GM12878 (cell line): ENCODE results near the gene EMP2. TPM values are rescaled to one million over a fixed set of nuclear protein-coding genes. Genes with fewer than 3 reads are reported as not detected.

Source experiments
- ATAC-seq: fragments of 200-7000 bp; cut with Tn5 transposase; 3 replicates; pipeline ENCODE4 v1.9.1; 2020; ENCODE audit warnings: mild to moderate bottlenecking, moderate library complexity
- BruUV-seq: library from RNA; stranded (reverse); fragments of 400-500 nt; replicated peaks from 2 replicates; lab custom pipeline; 2021; lab: Mats Ljungman, UMichigan
- CTCF ChIA-PET: fragments of 300-600 bp; sonication (Branson Sonifier 250); formaldehyde crosslinking; extraction: SDS; loops from one replicate; lab custom pipeline; 2021; ENCODE audit warnings: inconsistent platforms; lab: Yijun Ruan, JAX
- POLR2A ChIA-PET: fragments of 350-600 bp; formaldehyde crosslinking; extraction: SDS; loops from one replicate; lab custom pipeline; 2021; ENCODE audit warnings: inconsistent platforms; lab: Charles Lee
- RAD21 ChIA-PET: fragments of 300-600 bp; sonication (Branson Sonifier 250); formaldehyde crosslinking; loops from one replicate; lab custom pipeline; 2023; ENCODE audit warnings: antibody characterized with exemption; ENCODE audit not compliant: unreplicated experiment; lab: Charles Lee
- SMC1A ChIA-PET: fragments of 300-600 bp; sonication (Branson Sonifier 250); formaldehyde crosslinking; loops from one replicate; lab custom pipeline; 2023; ENCODE audit not compliant: unreplicated experiment, uncharacterized antibody; lab: Charles Lee
- DNase-seq: peaks from one replicate; pipeline ENCODE4 v3.0.0-alpha.2; 2011; ENCODE audit warnings: low read depth, low spot score
- FAIRE-seq: peaks from 3 replicates; lab custom pipeline; 2011; peaks lifted over from hg19 to GRCh38; lab: Jason Lieb, UNC
- H2AFZ ChIP-seq: 2 replicates; pipeline ENCODE4 v1.6.0; 2011; ENCODE audit warnings: low read depth, low read length, control low read depth; ENCODE audit not compliant: control insufficient read depth
- H3K27ac ChIP-seq: 2 replicates; pipeline ENCODE4 v1.5.1; 2011; ENCODE audit warnings: control low read depth; ENCODE audit not compliant: control insufficient read depth, insufficient read depth
- H3K27me3 ChIP-seq, 2 experiments: replicated peaks in 1 of 2; 2 replicates each; pipeline versions ENCODE4 v1.6.0 to v1.6.1; 2011; ENCODE audit warnings: low read length in 1 of 2; ENCODE audit not compliant: control insufficient read depth in 2 of 2, insufficient read depth in 2 of 2
- H3K36me3 ChIP-seq, 2 experiments: 2 replicates each; pipeline ENCODE4 v1.5.1; 2011; ENCODE audit warnings: low read length in 1 of 2; ENCODE audit not compliant: control insufficient read depth in 2 of 2, insufficient read depth in 2 of 2
- H3K4me1 ChIP-seq: 2 replicates; pipeline ENCODE4 v1.6.1; 2011; ENCODE audit warnings: mild to moderate bottlenecking, low read length, moderate library complexity, mixed read lengths; ENCODE audit not compliant: control insufficient read depth, insufficient read depth
- H3K4me2 ChIP-seq: 2 replicates; pipeline ENCODE4 v1.6.0; 2011; ENCODE audit warnings: control low read depth; ENCODE audit not compliant: control insufficient read depth, insufficient read depth
- H3K4me3 ChIP-seq: fragments of 200-600 bp; sonication (generic); 2 replicates; pipeline ENCODE4 v1.5.1; 2016
- H3K79me2 ChIP-seq: 2 replicates; pipeline ENCODE4 v1.6.0; 2011; ENCODE audit warnings: low read length; ENCODE audit not compliant: control insufficient read depth, insufficient read depth
- H3K9ac ChIP-seq: 2 replicates; pipeline ENCODE4 v1.8.0; 2011; ENCODE audit warnings: low read length, control low read depth, mixed read lengths; ENCODE audit not compliant: control insufficient read depth, insufficient read depth
- H3K9me3 ChIP-seq: replicated peaks from 3 replicates; pipeline ENCODE4 v1.5.1; 2011; ENCODE audit warnings: mild to moderate bottlenecking, low read length; ENCODE audit not compliant: control insufficient read depth, insufficient read depth
- H4K20me1 ChIP-seq: 2 replicates; pipeline ENCODE4 v1.6.0; 2011; ENCODE audit not compliant: control insufficient read depth, insufficient read depth
- ASH2L ChIP-seq: fragments of 300-600, 200-600 bp; sonication (generic); IDR thresholded peaks from 2 replicates; pipeline ENCODE4 v1.6.1; 2017; ENCODE audit warnings: low read depth, mild to moderate bottlenecking, borderline replicate concordance
- BCL3 ChIP-seq: IDR thresholded peaks from 2 replicates; pipeline ENCODE4 v1.6.1; 2011; ENCODE audit warnings: borderline replicate concordance, low read depth, mild to moderate bottlenecking, moderate library complexity, low read length; ENCODE audit not compliant: insufficient read depth, poor library complexity, severe bottlenecking
- CBX3 ChIP-seq: fragments of 200-600 bp; sonication (generic); IDR thresholded peaks from 2 replicates; pipeline ENCODE4 v1.6.1; 2016; ENCODE audit warnings: low read depth, borderline replicate concordance
- CEBPZ ChIP-seq: fragments of 150-350 bp; IDR thresholded peaks from 2 replicates; pipeline ENCODE4 v1.6.1; 2016; ENCODE audit warnings: low read depth, low read length
- EP300 ChIP-seq, 2 experiments: fragments of 150-350 bp in 1 of 2; IDR thresholded peaks; 2 replicates each; pipeline ENCODE4 v1.6.1; 2011 to 2012; ENCODE audit warnings: low read depth in 2 of 2, low read length in 2 of 2, borderline replicate concordance in 1 of 2, improper control_type of control experiment in 1 of 2, inconsistent platforms in 1 of 2; ENCODE audit not compliant: control insufficient read depth in 1 of 2
- JUND ChIP-seq: IDR thresholded peaks from 2 replicates; pipeline ENCODE4 v1.6.1; 2012; ENCODE audit warnings: low read depth, mild to moderate bottlenecking, low read length, improper control_type of control experiment, moderate library complexity
- MTA2 ChIP-seq: fragments of 450-650 bp; IDR thresholded peaks from 2 replicates; pipeline ENCODE4 v1.6.1; 2016; ENCODE audit warnings: low read depth, mild to moderate bottlenecking, moderate library complexity
- POLR2AphosphoS2 ChIP-seq: IDR thresholded peaks from 2 replicates; pipeline ENCODE4 v1.6.1; 2011; ENCODE audit warnings: low read depth, mild to moderate bottlenecking, low read length, improper control_type of control experiment, moderate library complexity
- RUNX3 ChIP-seq: IDR thresholded peaks from 2 replicates; pipeline ENCODE4 v1.6.1; 2012; ENCODE audit warnings: low read length, inconsistent platforms
- SMAD1 ChIP-seq: fragments of 450-650 bp; IDR thresholded peaks from 2 replicates; pipeline ENCODE4 v1.6.1; 2018; ENCODE audit warnings: mild to moderate bottlenecking, low read depth; ENCODE audit not compliant: partially characterized antibody
- SMARCA5 ChIP-seq: fragments of 450-650 bp; IDR thresholded peaks from 2 replicates; pipeline ENCODE4 v1.6.1; 2017; ENCODE audit warnings: mild to moderate bottlenecking
- ZNF274 ChIP-seq: IDR thresholded peaks from one replicate; pipeline ENCODE4 v1.8.0; 2011; ENCODE audit not compliant: insufficient read length, insufficient read depth
- WGBS: methylation state at CpG from one replicate; pipeline ENCODE4 v1.1.6; 2016; ENCODE audit warnings: low lambda C conversion rate; ENCODE audit not compliant: insufficient replicate concordance, insufficient coverage; ENCODE audit errors: missing lambda C conversion rate; 5-methylcytosine and 5-hydroxymethylcytosine counted together
- in situ Hi-C: fragments of 300-500 bp; cut with MboI; formaldehyde crosslinking; loops from 9 replicates; pipeline ENCODE4 v1.14.3; 2018; ENCODE audit warnings: mixed read lengths
- intact Hi-C: fragments of 100-400 bp; cut with micrococcal nuclease; formaldehyde crosslinking; loops from one replicate; pipeline ENCODE4 v1.14.2; 2022; ENCODE audit not compliant: unreplicated experiment
- polyA plus RNA-seq, 11 experiments: library from polyadenylated mRNA; depleted of rRNA in 4 of 11; unstranded in 6 of 11; stranded (reverse) in 5 of 11; fragments of >200 nt; fragmentation: Nextera tagmentation in 4 of 11; fragmentation: Illumina TruSeq in 1 of 11; extraction: Ambion mirVana in 4 of 11; extraction: Trizol in 1 of 11; gene quantifications; 1 replicate in 1 of 11; 2 replicates in 10 of 11; pipeline versions ENCODE4 v1.2.1 to v1.2.3, GENCODE V29; 2011 to 2016; ENCODE audit warnings: inconsistent platforms in 2 of 11, missing spikeins in 2 of 11, low read depth in 1 of 11
- total RNA-seq, 4 experiments: library from RNA; depleted of rRNA in 3 of 4; stranded (reverse); fragments of >200 nt in 3 of 4; fragmentation: Illumina TruSeq in 1 of 4; extraction: Trizol in 1 of 4; gene quantifications; 2 replicates each; pipeline versions ENCODE4 v1.2.1 to v1.2.3, GENCODE V29; 2013 to 2021

The EMP2 gene
- total and polyA plus RNA-seq, 10 of the 15 experiments (the other 5 are each of a cell fraction or from before 2014, with no cell fraction given): 0.41 to 10.4 (median 3.8) TPM

GRCh38 chr16:10623059-10623458 is 42.7 kb upstream of the EMP2 start:
- in situ Hi-C loops (no loop called here), intact Hi-C loops (no loop called here)
- H3K27me3 ChIP-seq: peaks cover 0 to 5% of the 10 kb centered on the region in 2 experiments; a peak in 1 of 4 replicates
- H3K4me1 ChIP-seq: peaks cover 6% of the 10 kb centered on the region
- H4K20me1 ChIP-seq: no peaks in the 10 kb centered on the region
- DNase-seq: no peak
- ChIA-PET POLR2A (no interaction called here), RAD21 (no interaction called here), SMC1A (no interaction called here), CTCF (no interaction called here)
- no peak overlapping the region for H3K4me3 ChIP-seq
- H3K79me2 ChIP-seq: no peaks in the 10 kb centered on the region
- H3K4me2 ChIP-seq: no peak overlapping the region
- no peaks in the 10 kb centered on the region for H3K9me3 ChIP-seq
- BruUV-seq: no TSS peak
- H3K9ac ChIP-seq: no peak overlapping the region
- no peak for FAIRE-seq
- 8% methylated on average over 3 of the region's 3 CpGs for WGBS
- H3K36me3 ChIP-seq: no peaks in the 10 kb centered on the region
- TF ChIP-seq CEBPZ (no peak), EP300 (IDR thresholded peaks at IDR 0.05; ENCODE audit: borderline replicate concordance in 1 of 2, control insufficient read depth in 1 of 2, low read depth in 2 of 2, low read length in 2 of 2) (no peak), ZNF274 (no peak), BCL3 (no peak), JUND (no peak), POLR2AphosphoS2 (no peak), SMARCA5 (no peak), ASH2L (no peak), SMAD1 (no peak), RUNX3 (no peak), MTA2 (no peak), CBX3 (no peak)
- no peak overlapping the region for H2AFZ ChIP-seq
- no peak overlapping the region for H3K27ac ChIP-seq
- ATAC-seq: no peak
